Kidney tubule cell (primary cell): ENCODE results near the gene ARMH2.

Experiments
- DNase-seq: peaks from one replicate; pipeline ENCODE4 v3.0.0-alpha.2; 2018; ENCODE audit warnings: low spot score

Gene ARMH2

GRCh38 chr6:24798740-24799540 is at the start of gene ARMH2:
Gene ARMH2, minus strand, starts transcription at chr6:24798917. Its CDS starts 60 bp downstream, at chr6:24798857.
- peak; percentile 16 for DNase-seq

- no peak for DNase-seq
Measured at GRCh38 chr6:24848461-24848860, 49.7 kb upstream of the ARMH2 start.

- no peak for DNase-seq
Measured at GRCh38 chr6:24847402-24847801, 48.7 kb upstream of the ARMH2 start.

- DNase-seq, result no peak
Measured at GRCh38 chr6:24845578-24845977, 46.9 kb upstream of the ARMH2 start.

- peak; percentile 46 for DNase-seq
Measured at GRCh38 chr6:24844903-24845302, 46.2 kb upstream of the ARMH2 start.

- DNase-seq, result no peak
Measured at GRCh38 chr6:24844061-24844460, 45.3 kb upstream of the ARMH2 start.

- no peak for DNase-seq
Measured at GRCh38 chr6:24840187-24840586, 41.5 kb upstream of the ARMH2 start.

GRCh38 chr6:24838994-24839393 is 40.3 kb upstream of the ARMH2 start:
- no peak for DNase-seq

GRCh38 chr6:24838081-24838480 is 39.4 kb upstream of the ARMH2 start:
- DNase-seq, result no peak

- no peak for DNase-seq
Measured at GRCh38 chr6:24836109-24836508, 37.4 kb upstream of the ARMH2 start.

GRCh38 chr6:24833711-24834386 is 35.1 kb upstream of the ARMH2 start:
- no peak for DNase-seq

- no peak for DNase-seq
Measured at GRCh38 chr6:24832794-24833193, 34.1 kb upstream of the ARMH2 start.

- DNase-seq, result no peak
Measured at GRCh38 chr6:24831771-24832716, 33.3 kb upstream of the ARMH2 start.

- no peak for DNase-seq
Measured at GRCh38 chr6:24829657-24830056, 30.9 kb upstream of the ARMH2 start.

- DNase-seq, result no peak
Measured at GRCh38 chr6:24827970-24828369, 29.3 kb upstream of the ARMH2 start.

- DNase-seq, result peak; percentile 29
Measured at GRCh38 chr6:24827162-24827561, 28.4 kb upstream of the ARMH2 start.

- DNase-seq, result no peak
Measured at GRCh38 chr6:24825130-24825630, 26.5 kb upstream of the ARMH2 start.

- DNase-seq, result no peak
Measured at GRCh38 chr6:24824142-24824938, 25.6 kb upstream of the ARMH2 start.

- DNase-seq, result no peak
Measured at GRCh38 chr6:24823185-24823584, 24.5 kb upstream of the ARMH2 start.

GRCh38 chr6:24822696-24823095 is 24.0 kb upstream of the ARMH2 start:
- peak; percentile 14 for DNase-seq

GRCh38 chr6:24821860-24822444 is 23.2 kb upstream of the ARMH2 start:
- DNase-seq, result no peak
